HEK293 (cell line): ENCODE measurements around the gene BPIFB2.

ENCODE experiments used
- CTCF ChIA-PET: fragments of 350-600 bp; formaldehyde crosslinking; extraction: SDS; loops from one replicate; lab custom pipeline; 2021; ENCODE audit warnings: antibody characterized with exemption; lab: Yijun Ruan, JAX
- POLR2A ChIA-PET: fragments of 300-600 bp; formaldehyde crosslinking; extraction: SDS; loops from one replicate; lab custom pipeline; 2020; ENCODE audit warnings: antibody characterized with exemption, inconsistent platforms; lab: Yijun Ruan, JAX
- H3K27ac ChIP-seq: fragments of 200-500 bp; sonication (Bioruptor generic); 2 replicates; pipeline ENCODE4 v1.5.1; 2014; ENCODE audit warnings: low read depth, low read length, control low read depth, inconsistent platforms; ENCODE audit errors: extremely low read depth
- H3K36me3 ChIP-seq, 2 experiments: fragments of 200-500 bp in 1 of 2; sonication (Bioruptor generic) in 1 of 2; 1 replicate in 1 of 2; 2 replicates in 1 of 2; pipeline ENCODE4 v1.5.1; 2014 to 2017; ENCODE audit warnings: inconsistent platforms in 2 of 2, low read length in 2 of 2; ENCODE audit not compliant: control insufficient read depth in 2 of 2, insufficient read depth in 1 of 2
- H3K4me1 ChIP-seq: fragments of 200-500 bp; sonication (Bioruptor generic); 2 replicates; pipeline ENCODE4 v1.5.1; 2014; ENCODE audit warnings: mild to moderate bottlenecking, low read length, inconsistent platforms; ENCODE audit not compliant: control insufficient read depth, insufficient read depth
- H3K4me3 ChIP-seq: 2 replicates; pipeline ENCODE4 v1.5.1; 2011; ENCODE audit warnings: low read depth, mild to moderate bottlenecking, control low read depth, low read length, moderate library complexity
- H3K9me3 ChIP-seq: fragments of 200-500 bp; sonication (Bioruptor generic); 2 replicates; pipeline ENCODE4 v1.5.1; 2014; ENCODE audit warnings: low read depth, low read length, inconsistent platforms; ENCODE audit not compliant: control insufficient read depth, insufficient read depth
- HOXC10 ChIP-seq: sonication (generic); formaldehyde crosslinking; IDR thresholded peaks from 2 replicates; pipeline ENCODE4 v1.8.1; 2023; ENCODE audit warnings: mild to moderate bottlenecking, missing genetic modification reagents
- KLF7 ChIP-seq: fragments of 450-650 bp; formaldehyde crosslinking; IDR thresholded peaks from 2 replicates; pipeline ENCODE4 v1.5.1; 2016; ENCODE audit warnings: missing biosample characterization, missing genetic modification characterization, borderline replicate concordance
- REPIN1 ChIP-seq: fragments of 450-650 bp; formaldehyde crosslinking; IDR thresholded peaks from 2 replicates; pipeline ENCODE4 v1.5.1; 2017; ENCODE audit warnings: missing biosample characterization, missing genetic modification characterization, low read depth
- SCRT1 ChIP-seq: fragments of 450-650 bp; formaldehyde crosslinking; IDR thresholded peaks from 2 replicates; pipeline ENCODE4 v1.5.1; 2016; ENCODE audit warnings: missing biosample characterization, missing genetic modification characterization, borderline replicate concordance
- SCRT2 ChIP-seq: fragments of 450-650 bp; formaldehyde crosslinking; IDR thresholded peaks from 2 replicates; pipeline ENCODE4 v1.5.1; 2016; ENCODE audit warnings: missing biosample characterization, missing genetic modification characterization
- ZBTB11 ChIP-seq: fragments of 450-650 bp; formaldehyde crosslinking; conservative IDR thresholded peaks from 2 replicates; pipeline ENCODE4 v1.5.1; 2016; ENCODE audit warnings: low read depth, missing biosample characterization, missing genetic modification characterization
- ZFP3 ChIP-seq: fragments of 450-650 bp; formaldehyde crosslinking; IDR thresholded peaks from 2 replicates; pipeline ENCODE4 v1.5.1; 2016; ENCODE audit warnings: low read depth, missing biosample characterization, missing genetic modification characterization
- ZNF138 ChIP-seq: fragments of 450-650 bp; formaldehyde crosslinking; IDR thresholded peaks from 2 replicates; pipeline ENCODE4 v1.5.1; 2016; ENCODE audit warnings: missing biosample characterization, missing genetic modification characterization, borderline replicate concordance
- ZNF140 ChIP-seq: fragments of 450-650 bp; formaldehyde crosslinking; IDR thresholded peaks from 2 replicates; pipeline ENCODE4 v1.5.1; 2016; ENCODE audit warnings: missing biosample characterization, missing genetic modification characterization
- ZNF155 ChIP-seq: fragments of 450-650 bp; formaldehyde crosslinking; IDR thresholded peaks from 2 replicates; pipeline ENCODE4 v1.5.1; 2016; ENCODE audit warnings: missing biosample characterization, missing genetic modification characterization
- ZNF24 ChIP-seq: fragments of 450-650 bp; formaldehyde crosslinking; IDR thresholded peaks from 2 replicates; pipeline ENCODE4 v1.5.1; 2016; ENCODE audit warnings: missing biosample characterization, missing genetic modification characterization
- ZNF341 ChIP-seq: fragments of 450-650 bp; formaldehyde crosslinking; IDR thresholded peaks from 2 replicates; pipeline ENCODE4; 2016; ENCODE audit warnings: low read depth, missing biosample characterization, missing genetic modification characterization
- ZNF366 ChIP-seq: fragments of 450-650 bp; formaldehyde crosslinking; conservative IDR thresholded peaks from 2 replicates; pipeline ENCODE4 v1.5.1; 2016; ENCODE audit warnings: missing biosample characterization, missing genetic modification characterization
- ZNF404 ChIP-seq: fragments of 450-650 bp; formaldehyde crosslinking; IDR thresholded peaks from 2 replicates; pipeline ENCODE4 v1.5.1; 2017; ENCODE audit warnings: missing biosample characterization, missing genetic modification characterization
- ZNF514 ChIP-seq: fragments of 450-650 bp; formaldehyde crosslinking; IDR thresholded peaks from 2 replicates; pipeline ENCODE4 v1.5.1; 2016; ENCODE audit warnings: missing biosample characterization, missing genetic modification characterization
- ZNF548 ChIP-seq: fragments of 450-650 bp; formaldehyde crosslinking; IDR thresholded peaks from 2 replicates; pipeline ENCODE4 v1.5.1; 2016; ENCODE audit warnings: missing biosample characterization, missing genetic modification characterization
- ZNF580 ChIP-seq: fragments of 450-650 bp; formaldehyde crosslinking; IDR thresholded peaks from 2 replicates; pipeline ENCODE4 v1.5.1; 2016; ENCODE audit warnings: missing biosample characterization, missing genetic modification characterization
- ZNF621 ChIP-seq: fragments of 450-650 bp; formaldehyde crosslinking; IDR thresholded peaks from 2 replicates; pipeline ENCODE4 v1.5.1; 2017; ENCODE audit warnings: missing biosample characterization, missing genetic modification characterization
- ZNF624 ChIP-seq: fragments of 450-650 bp; formaldehyde crosslinking; IDR thresholded peaks from 2 replicates; pipeline ENCODE4 v1.5.1; 2017; ENCODE audit warnings: missing biosample characterization, missing genetic modification characterization
- ZNF629 ChIP-seq: fragments of 450-650 bp; formaldehyde crosslinking; IDR thresholded peaks from 2 replicates; pipeline ENCODE4 v1.5.1; 2017; ENCODE audit warnings: missing biosample characterization, missing genetic modification characterization
- ZNF639 ChIP-seq: fragments of 450-650 bp; formaldehyde crosslinking; IDR thresholded peaks from 2 replicates; pipeline ENCODE4 v1.5.1; 2016; ENCODE audit warnings: missing biosample characterization, missing genetic modification characterization
- ZNF677 ChIP-seq: fragments of 450-650 bp; IDR thresholded peaks from 2 replicates; pipeline ENCODE4 v1.5.0; 2018; ENCODE audit warnings: missing biosample characterization, mild to moderate bottlenecking, missing genetic modification characterization, moderate library complexity
- ZNF707 ChIP-seq: fragments of 450-650 bp; formaldehyde crosslinking; IDR thresholded peaks from 2 replicates; pipeline ENCODE4 v1.5.1; 2016; ENCODE audit warnings: missing biosample characterization, missing genetic modification characterization
- ZNF747 ChIP-seq: fragments of 450-650 bp; formaldehyde crosslinking; IDR thresholded peaks from 2 replicates; pipeline ENCODE4 v1.5.1; 2016; ENCODE audit warnings: missing biosample characterization, missing genetic modification characterization
- ZNF785 ChIP-seq: fragments of 450-650 bp; formaldehyde crosslinking; IDR thresholded peaks from 2 replicates; pipeline ENCODE4 v1.5.1; 2016; ENCODE audit warnings: missing biosample characterization, missing genetic modification characterization
- ZNF792 ChIP-seq: fragments of 450-650 bp; formaldehyde crosslinking; IDR thresholded peaks from 2 replicates; pipeline ENCODE4 v1.5.1; 2016; ENCODE audit warnings: missing biosample characterization, missing genetic modification characterization
- ZSCAN16 ChIP-seq: fragments of 450-650 bp; formaldehyde crosslinking; IDR thresholded peaks from 2 replicates; pipeline ENCODE4 v1.5.1; 2016; ENCODE audit warnings: missing biosample characterization, missing genetic modification characterization
- TF ChIP-seq, protein P1 (sequence below): fragments of 450-650 bp; formaldehyde crosslinking; IDR thresholded peaks from 2 replicates; pipeline ENCODE4 v1.5.1; 2017; ENCODE audit warnings: missing biosample characterization, missing genetic modification characterization
- TF ChIP-seq, protein P2 (sequence below): fragments of 450-650 bp; formaldehyde crosslinking; optimal IDR thresholded peaks from 2 replicates; pipeline ENCODE3; 2016; ENCODE audit warnings: missing biosample characterization, mild to moderate bottlenecking, missing genetic modification characterization

The BPIFB2 gene

GRCh38 chr20:33000802-33001466 lies 6.6 kb upstream of the BPIFB2 start (continued):
- TF ChIP-seq ZNF548 (tag by site-specific recombination) (no peak), ZNF24 (tag by site-specific recombination) (no peak), ZNF785 (tag by site-specific recombination) (no peak), ZNF140 (no peak), SCRT1 (no peak; the same call in 1 of the 2 replicates), ZNF747 (tag by site-specific recombination) (no peak)
- TF ChIP-seq, protein P1, sequence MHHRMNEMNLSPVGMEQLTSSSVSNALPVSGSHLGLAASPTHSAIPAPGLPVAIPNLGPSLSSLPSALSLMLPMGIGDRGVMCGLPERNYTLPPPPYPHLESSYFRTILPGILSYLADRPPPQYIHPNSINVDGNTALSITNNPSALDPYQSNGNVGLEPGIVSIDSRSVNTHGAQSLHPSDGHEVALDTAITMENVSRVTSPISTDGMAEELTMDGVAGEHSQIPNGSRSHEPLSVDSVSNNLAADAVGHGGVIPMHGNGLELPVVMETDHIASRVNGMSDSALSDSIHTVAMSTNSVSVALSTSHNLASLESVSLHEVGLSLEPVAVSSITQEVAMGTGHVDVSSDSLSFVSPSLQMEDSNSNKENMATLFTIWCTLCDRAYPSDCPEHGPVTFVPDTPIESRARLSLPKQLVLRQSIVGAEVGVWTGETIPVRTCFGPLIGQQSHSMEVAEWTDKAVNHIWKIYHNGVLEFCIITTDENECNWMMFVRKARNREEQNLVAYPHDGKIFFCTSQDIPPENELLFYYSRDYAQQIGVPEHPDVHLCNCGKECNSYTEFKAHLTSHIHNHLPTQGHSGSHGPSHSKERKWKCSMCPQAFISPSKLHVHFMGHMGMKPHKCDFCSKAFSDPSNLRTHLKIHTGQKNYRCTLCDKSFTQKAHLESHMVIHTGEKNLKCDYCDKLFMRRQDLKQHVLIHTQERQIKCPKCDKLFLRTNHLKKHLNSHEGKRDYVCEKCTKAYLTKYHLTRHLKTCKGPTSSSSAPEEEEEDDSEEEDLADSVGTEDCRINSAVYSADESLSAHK (tag by site-specific recombination): no peak
- TF ChIP-seq, protein P2, sequence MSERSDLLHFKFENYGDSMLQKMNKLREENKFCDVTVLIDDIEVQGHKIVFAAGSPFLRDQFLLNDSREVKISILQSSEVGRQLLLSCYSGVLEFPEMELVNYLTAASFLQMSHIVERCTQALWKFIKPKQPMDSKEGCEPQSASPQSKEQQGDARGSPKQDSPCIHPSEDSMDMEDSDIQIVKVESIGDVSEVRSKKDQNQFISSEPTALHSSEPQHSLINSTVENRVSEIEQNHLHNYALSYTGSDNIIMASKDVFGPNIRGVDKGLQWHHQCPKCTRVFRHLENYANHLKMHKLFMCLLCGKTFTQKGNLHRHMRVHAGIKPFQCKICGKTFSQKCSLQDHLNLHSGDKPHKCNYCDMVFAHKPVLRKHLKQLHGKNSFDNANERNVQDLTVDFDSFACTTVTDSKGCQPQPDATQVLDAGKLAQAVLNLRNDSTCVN (tag by site-specific recombination): no peak

GRCh38 chr20:33002087-33002808 lies 5.3 kb upstream of the BPIFB2 start:
- TF ChIP-seq ZNF621 (tag by site-specific recombination) (no peak), ZBTB11 (no peak), ZNF629 (tag by site-specific recombination) (no peak), ZNF677 (tag by site-specific recombination) (no peak), SCRT2 (tag by site-specific recombination) (peak; percentile 87), REPIN1 (tag by site-specific recombination) (no peak), ZNF624 (no peak), ZNF366 (peak; percentile 36; the same call in 1 of the 2 replicates), ZFP3 (tag by site-specific recombination) (no peak), ZSCAN16 (tag by site-specific recombination) (no peak), ZNF514 (tag by site-specific recombination) (no peak), ZNF404 (tag by site-specific recombination) (no peak), ZNF155 (tag by site-specific recombination) (no peak), ZNF707 (no peak), KLF7 (tag by site-specific recombination) (no peak), ZNF138 (tag by site-specific recombination) (no peak), ZNF639 (tag by site-specific recombination) (no peak), SCRT1 (peak; percentile 52; the same call in 1 of the 2 replicates), ZNF580 (tag by site-specific recombination) (no peak), ZNF341 (tag by site-specific recombination) (no peak), HOXC10 (CRISPR knock-in tag) (no peak), ZNF792 (tag by site-specific recombination) (no peak)
- Histone ChIP-seq H3K4me1 (no peaks in the 10 kb centered on the region), H3K27ac (no peak overlapping the region), H3K9me3 (no peaks in the 10 kb centered on the region), H3K36me3 (no peaks in the 10 kb centered on the region), H3K4me3 (no peak overlapping the region)
- ChIA-PET POLR2A (no interaction called here), CTCF (no interaction called here)
